H9 (cell line): Measurements from ENCODE around the gene TFEB. TPM values are rescaled to one million over a fixed set of nuclear protein-coding genes. Genes with fewer than 3 reads are reported as not detected.

Experiments used
- DNase-seq: peaks from one replicate; pipeline ENCODE4 v3.0.0-alpha.2; 2017
- H2AFZ ChIP-seq: one replicate; pipeline ENCODE4 v1.6.1; 2013; ENCODE audit warnings: mild to moderate bottlenecking, low read length, control low read depth, moderate library complexity
- H2AK5ac ChIP-seq: 2 replicates; pipeline ENCODE4 v1.6.1; 2013; ENCODE audit warnings: low read length, control low read depth, mixed read lengths; ENCODE audit not compliant: insufficient read length
- H2BK120ac ChIP-seq: one replicate; pipeline ENCODE4 v1.6.1; 2013; ENCODE audit warnings: low read depth, mild to moderate bottlenecking, low read length, control low read depth, inconsistent platforms; ENCODE audit not compliant: poor library complexity, severe bottlenecking
- H2BK12ac ChIP-seq: 2 replicates; pipeline ENCODE4 v1.6.1; 2013; ENCODE audit warnings: low read length, control low read depth, mixed read lengths, low read depth; ENCODE audit not compliant: insufficient read length
- H2BK15ac ChIP-seq: 2 replicates; pipeline ENCODE4 v1.6.1; 2013; ENCODE audit warnings: low read depth, low read length, control low read depth
- H2BK20ac ChIP-seq: one replicate; pipeline ENCODE4 v1.6.1; 2013; ENCODE audit warnings: low read depth, mild to moderate bottlenecking, low read length, control low read depth, inconsistent platforms; ENCODE audit not compliant: poor library complexity, severe bottlenecking
- H2BK5ac ChIP-seq: 2 replicates; pipeline ENCODE4 v1.6.1; 2013; ENCODE audit warnings: low read length, control low read depth, mixed read lengths; ENCODE audit not compliant: insufficient read length
- H3K14ac ChIP-seq: 2 replicates; pipeline ENCODE4 v1.6.1; 2013; ENCODE audit warnings: low read length, control low read depth; ENCODE audit not compliant: insufficient read depth
- H3K18ac ChIP-seq: 2 replicates; pipeline ENCODE4 v1.6.1; 2013; ENCODE audit warnings: low read depth, mild to moderate bottlenecking, mixed read lengths, low read length, control low read depth; ENCODE audit not compliant: insufficient read length
- H3K23ac ChIP-seq: 2 replicates; pipeline ENCODE4 v1.6.1; 2013; ENCODE audit warnings: low read length, control low read depth, mixed read lengths, low read depth; ENCODE audit not compliant: insufficient read length
- H3K23me2 ChIP-seq: 2 replicates; pipeline ENCODE4 v1.6.1; 2013; ENCODE audit warnings: low read depth, mild to moderate bottlenecking, mixed read lengths, low read length, control low read depth; ENCODE audit not compliant: insufficient read length, poor library complexity, severe bottlenecking
- H3K27ac ChIP-seq: 2 replicates; pipeline ENCODE4 v1.5.1; 2013; ENCODE audit warnings: low read length, control low read depth, mixed read lengths, low read depth; ENCODE audit not compliant: insufficient read length
- H3K27me3 ChIP-seq: 2 replicates; pipeline ENCODE4 v1.6.1; 2013; ENCODE audit warnings: low read length, control low read depth, inconsistent platforms; ENCODE audit not compliant: insufficient read depth
- H3K4ac ChIP-seq: 2 replicates; pipeline ENCODE4 v1.6.1; 2013; ENCODE audit warnings: low read depth, mild to moderate bottlenecking, control low read depth, inconsistent platforms, low read length, moderate library complexity
- H3K4me1 ChIP-seq: 2 replicates; pipeline ENCODE4 v1.6.1; 2013; ENCODE audit warnings: low read length, control low read depth, inconsistent platforms; ENCODE audit not compliant: insufficient read depth
- H3K4me2 ChIP-seq: 2 replicates; pipeline ENCODE4 v1.6.1; 2013; ENCODE audit warnings: low read length, control low read depth, mixed read lengths; ENCODE audit not compliant: insufficient read length, insufficient read depth
- H3K56ac ChIP-seq: 2 replicates; pipeline ENCODE4 v1.6.1; 2013; ENCODE audit warnings: low read depth, mild to moderate bottlenecking, mixed read lengths, low read length, control low read depth; ENCODE audit not compliant: insufficient read length
- H3K79me1 ChIP-seq: 2 replicates; pipeline ENCODE4 v1.6.1; 2013; ENCODE audit warnings: low read depth, mild to moderate bottlenecking, moderate library complexity, low read length, control low read depth, inconsistent platforms; ENCODE audit not compliant: insufficient read depth, poor library complexity, severe bottlenecking
- H3K79me2 ChIP-seq: 2 replicates; pipeline ENCODE4 v1.6.1; 2013; ENCODE audit warnings: low read length, control low read depth, inconsistent platforms; ENCODE audit not compliant: insufficient read depth
- H3K9ac ChIP-seq: 2 replicates; pipeline ENCODE4 v1.6.1; 2013; ENCODE audit warnings: low read length, control low read depth, mixed read lengths; ENCODE audit not compliant: insufficient read length; ENCODE audit errors: extremely low read depth
- H3K9me3 ChIP-seq: one replicate; pipeline ENCODE4 v1.6.1; 2013; ENCODE audit warnings: low read depth, low read length, inconsistent platforms; ENCODE audit not compliant: control insufficient read depth
- H3T11ph ChIP-seq: one replicate; pipeline ENCODE4 v1.6.1; 2013; ENCODE audit warnings: mild to moderate bottlenecking, low read length, control low read depth, inconsistent platforms
- H4K20me1 ChIP-seq: one replicate; pipeline ENCODE4 v1.6.1; 2013; ENCODE audit not compliant: control insufficient read depth, insufficient read length, insufficient read depth
- H4K5ac ChIP-seq: 2 replicates; pipeline ENCODE4 v1.6.1; 2013; ENCODE audit warnings: low read depth, mild to moderate bottlenecking, mixed read lengths, low read length, control low read depth; ENCODE audit not compliant: insufficient read length
- H4K8ac ChIP-seq: replicated peaks from 2 replicates; pipeline ENCODE4 v1.6.1; 2013; ENCODE audit warnings: low read length, control low read depth, mixed read lengths, low read depth; ENCODE audit not compliant: insufficient read length
- H4K91ac ChIP-seq: 2 replicates; pipeline ENCODE4 v1.6.1; 2013; ENCODE audit warnings: low read depth, mild to moderate bottlenecking, moderate library complexity, mixed read lengths, low read length, control low read depth; ENCODE audit not compliant: insufficient read length
- H3K27ac Mint-ChIP-seq, 3 experiments: 2 replicates in 2 of 3; 3 replicates in 1 of 3; pipeline ENCODE4 v1.8.0; 2020 to 2021; ENCODE audit warnings: mixed read lengths in 3 of 3, mild to moderate bottlenecking in 1 of 3, moderate library complexity in 1 of 3
- H3K27me3 Mint-ChIP-seq: 2 replicates; pipeline ENCODE4 v1.8.0; 2021; ENCODE audit warnings: low read depth, mild to moderate bottlenecking, moderate library complexity, mixed read lengths
- H3K36me3 Mint-ChIP-seq, 3 experiments: 2 replicates in 2 of 3; 3 replicates in 1 of 3; pipeline ENCODE4 v1.8.0; 2020 to 2021; ENCODE audit warnings: low read depth in 3 of 3, mixed read lengths in 3 of 3; ENCODE audit not compliant: insufficient read depth in 1 of 3
- H3K4me1 Mint-ChIP-seq, 2 experiments: 2 replicates each; pipeline ENCODE4 v1.8.0; 2020; ENCODE audit warnings: mixed read lengths in 2 of 2
- H3K4me3 Mint-ChIP-seq, 2 experiments: 2 replicates in 1 of 2; 3 replicates in 1 of 2; pipeline ENCODE4 v1.8.0; 2020 to 2021; ENCODE audit warnings: mild to moderate bottlenecking in 2 of 2, mixed read lengths in 2 of 2, moderate library complexity in 1 of 2
- H3K9me3 Mint-ChIP-seq, 2 experiments: 2 replicates in 1 of 2; 3 replicates in 1 of 2; pipeline ENCODE4 v1.8.0; 2020; ENCODE audit warnings: mild to moderate bottlenecking in 2 of 2, mixed read lengths in 2 of 2, moderate library complexity in 1 of 2
- WGBS: extraction: QIAGEN DNeasy Blood & Tissue Kit; methylation state at CpG from one replicate; pipeline ENCODE4 v1.1.7; 2013; ENCODE audit warnings: missing lambda C conversion rate, low lambda C conversion rate, mixed read lengths; ENCODE audit not compliant: insufficient read length; ENCODE audit errors: extremely low coverage; 5-methylcytosine and 5-hydroxymethylcytosine counted together
- total RNA-seq: library from RNA; stranded (reverse); gene quantifications from 2 replicates; pipeline ENCODE4 v1.2.1, GENCODE V29; 2021
- TF ChIP-seq, protein P1 (sequence below): fragments of 200-600 bp; sonication (generic); conservative IDR thresholded peaks from 3 replicates; pipeline ENCODE4 v1.8.0; 2021; ENCODE audit warnings: antibody characterized with exemption, mild to moderate bottlenecking

TFEB gene
- total RNA-seq, 1 experiment from 2014 or later: 1.2 TPM

DNA sequence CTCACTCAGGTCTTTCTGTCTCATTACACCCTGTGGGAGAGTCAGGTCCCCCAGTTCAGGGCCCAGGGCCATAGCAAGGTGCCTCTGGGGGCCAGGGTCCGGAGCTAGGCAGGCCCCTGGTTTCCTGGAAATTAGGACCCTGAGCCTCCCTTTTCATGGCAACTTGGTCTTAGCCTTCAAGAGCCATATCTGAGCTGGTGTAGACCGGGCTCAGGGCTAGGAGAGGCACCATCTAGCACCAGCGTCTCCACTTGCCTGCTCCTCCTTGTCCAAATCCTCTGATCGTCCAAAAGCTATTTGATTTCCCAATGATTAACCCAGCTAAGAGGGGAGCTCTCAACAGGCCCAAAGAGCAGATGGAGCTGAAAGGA is 91.5 kb downstream of the TFEB start:
- Histone ChIP-seq H3K4me1 (peaks cover 9% of the 10 kb centered on the region; the same call in 1 of the 2 replicates), H3K27me3 (no peaks in the 10 kb centered on the region; the same call in 1 of the 2 replicates), H3K23ac (no peak overlapping the region), H4K8ac (no peak overlapping the region), H3K9me3 (no peaks in the 10 kb centered on the region), H2BK20ac (no peak overlapping the region), H4K5ac (no peak overlapping the region), H3K4me2 (no peak overlapping the region), H3K9ac (no peak overlapping the region), H2BK5ac (no peak overlapping the region), H2BK12ac (no peak overlapping the region), H3K56ac (no peak overlapping the region), H2AK5ac (no peak overlapping the region), H2BK120ac (no peak overlapping the region), H3K14ac (no peak overlapping the region), H3K23me2 (peaks cover 2% of the 10 kb centered on the region), H3K27ac (no peak overlapping the region), H3K79me1 (no peaks in the 10 kb centered on the region), H2AFZ (no peak overlapping the region), H3K4ac (no peak overlapping the region), H4K91ac (no peak overlapping the region), H2BK15ac (no peak overlapping the region), H3T11ph (no peak overlapping the region), H3K18ac (no peak overlapping the region), H3K79me2 (no peaks in the 10 kb centered on the region; the same call in 1 of the 2 replicates), H4K20me1 (no peaks in the 10 kb centered on the region)
- no CpG with 5 or more reads among the region's 4 CpGs for WGBS
- Mint-ChIP-seq H3K9me3 (no peaks in the 10 kb centered on the region; a peak in 1 of 5 replicates), H3K4me3 (peak overlapping the region in 1 of 2 experiments; percentile 55; a peak in 2 of 5 replicates), H3K36me3 (peaks cover 26 to 38% (median 36%) of the 10 kb centered on the region in 3 experiments), H3K4me1 (peaks cover 55 to 62% of the 10 kb centered on the region in 2 experiments), H3K27ac (no peak overlapping the region; a peak in 1 of 7 replicates), H3K27me3 (peaks cover 30% of the 10 kb centered on the region)
- TF ChIP-seq, protein P1, sequence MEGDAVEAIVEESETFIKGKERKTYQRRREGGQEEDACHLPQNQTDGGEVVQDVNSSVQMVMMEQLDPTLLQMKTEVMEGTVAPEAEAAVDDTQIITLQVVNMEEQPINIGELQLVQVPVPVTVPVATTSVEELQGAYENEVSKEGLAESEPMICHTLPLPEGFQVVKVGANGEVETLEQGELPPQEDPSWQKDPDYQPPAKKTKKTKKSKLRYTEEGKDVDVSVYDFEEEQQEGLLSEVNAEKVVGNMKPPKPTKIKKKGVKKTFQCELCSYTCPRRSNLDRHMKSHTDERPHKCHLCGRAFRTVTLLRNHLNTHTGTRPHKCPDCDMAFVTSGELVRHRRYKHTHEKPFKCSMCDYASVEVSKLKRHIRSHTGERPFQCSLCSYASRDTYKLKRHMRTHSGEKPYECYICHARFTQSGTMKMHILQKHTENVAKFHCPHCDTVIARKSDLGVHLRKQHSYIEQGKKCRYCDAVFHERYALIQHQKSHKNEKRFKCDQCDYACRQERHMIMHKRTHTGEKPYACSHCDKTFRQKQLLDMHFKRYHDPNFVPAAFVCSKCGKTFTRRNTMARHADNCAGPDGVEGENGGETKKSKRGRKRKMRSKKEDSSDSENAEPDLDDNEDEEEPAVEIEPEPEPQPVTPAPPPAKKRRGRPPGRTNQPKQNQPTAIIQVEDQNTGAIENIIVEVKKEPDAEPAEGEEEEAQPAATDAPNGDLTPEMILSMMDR: no peak
- DNase-seq: no peak
